Adipose tissue (tissue), 3 donors: ENCODE results near the gene TMEM63B. TPM values are rescaled to one million over a fixed set of nuclear protein-coding genes. Genes with fewer than 3 reads are reported as not detected.

Experiments
- H3K27ac ChIP-seq: one replicate; pipeline ENCODE4 v1.5.1; 2013; ENCODE audit warnings: low read depth, low read length
- WGBS, 3 donors: extraction: QIAGEN DNeasy Blood & Tissue Kit; methylation state at CpG; one replicate each; pipeline ENCODE4 v1.1.7; 2013; 5-methylcytosine and 5-hydroxymethylcytosine counted together
- polyA plus RNA-seq, 3 donors: library from polyadenylated mRNA; stranded (reverse); fragments of 200-250 nt; gene quantifications; one replicate each; pipeline ENCODE4 v1.2.3, GENCODE V29; 2013
- donor health status: healthy with polysubstance abuse.
- donor health status: Bipolar disorder and iron deficiency.
- donor health status: healthy.

Gene TMEM63B
- polyA plus RNA-seq, 3 donors, result 8.6 to 18.8 (median 10.9) TPM

DNA sequence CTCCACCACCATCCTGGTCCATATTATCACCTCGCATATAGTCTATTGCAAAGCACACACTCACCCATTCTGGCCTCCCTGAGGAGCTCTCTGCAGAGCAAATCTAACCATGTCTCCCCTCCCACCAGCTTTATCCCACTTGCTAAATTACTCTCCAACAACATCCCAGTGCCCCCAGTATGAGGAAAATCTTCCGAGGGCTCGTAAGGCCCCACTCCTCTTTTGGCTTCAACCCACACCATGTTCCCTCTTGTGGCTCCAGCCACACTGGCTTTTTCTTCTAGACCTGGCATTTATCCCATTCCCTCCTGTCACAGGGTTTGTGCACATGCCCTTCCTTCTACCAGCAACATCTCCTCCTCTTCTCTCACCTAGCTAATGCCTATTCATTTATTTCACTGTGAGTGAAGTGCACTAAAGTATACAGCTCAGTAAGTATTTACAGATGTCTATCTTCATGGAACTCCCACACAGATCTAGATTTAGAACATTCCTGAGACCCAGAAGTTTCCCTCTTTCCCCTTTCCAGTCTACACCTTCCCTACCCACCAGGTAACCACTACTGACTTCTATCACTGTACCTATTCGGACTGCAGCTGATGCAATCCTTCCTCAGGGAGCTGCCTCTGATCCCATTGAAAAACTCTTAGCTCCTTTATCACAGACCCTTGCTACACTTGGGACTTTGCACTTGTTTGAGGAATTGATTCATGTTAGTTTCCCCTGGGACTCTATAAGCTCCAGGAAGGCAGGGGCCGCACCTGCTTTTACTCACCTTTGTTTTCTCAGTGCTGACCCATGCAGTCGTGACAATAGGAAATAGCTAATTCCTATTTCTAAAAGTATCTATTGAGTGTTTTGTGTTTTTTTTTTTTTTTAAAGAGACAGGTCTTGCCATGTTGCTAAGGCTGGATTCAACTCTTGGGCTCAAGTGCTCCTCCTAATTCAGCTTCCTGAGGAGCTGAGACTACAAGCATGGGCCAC lies 15.6 kb upstream of the TMEM63B start:
- 61 to 81% (median 70%) methylated on average over 6 of the region's 6 CpGs for WGBS, 3 donors
- H3K27ac ChIP-seq, result no peak overlapping the region

GRCh38 chr6:44113414-44113813 lies 13.9 kb upstream of the TMEM63B start:
- H3K27ac ChIP-seq, result no peak overlapping the region
- 55 to 67% (median 60%) methylated on average over 3 of the region's 3 CpGs for WGBS, 3 donors

DNA sequence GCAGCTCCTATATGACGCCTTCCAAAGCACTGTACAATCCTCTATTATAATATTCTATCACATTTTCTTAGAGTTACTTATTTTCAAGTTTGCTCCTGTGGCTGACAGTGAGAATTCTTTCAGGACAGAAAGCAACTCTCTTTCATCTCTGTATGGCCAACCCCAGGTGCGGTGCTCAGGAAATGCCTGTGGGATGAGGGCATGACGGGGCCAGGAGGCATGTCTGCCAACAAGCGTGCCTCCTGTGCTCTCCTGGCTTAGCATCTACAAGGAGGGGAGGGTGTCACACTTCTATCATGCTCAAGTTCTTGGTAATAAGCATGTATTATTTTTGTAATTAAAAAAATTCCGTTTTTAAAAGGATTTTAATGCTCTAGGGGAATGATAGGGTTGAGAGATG lies 11.5 kb upstream of the TMEM63B start:
- WGBS, 3 donors, result 69 to 81% (median 75%) methylated on average over 5 of the region's 5 CpGs
- no peak overlapping the region for H3K27ac ChIP-seq

- H3K27ac ChIP-seq, result no peak overlapping the region
- 44 to 55% (median 53%) methylated on average over 4 of the region's 4 CpGs for WGBS, 3 donors
Observed at GRCh38 chr6:44116641-44117382, 10.5 kb upstream of the TMEM63B start.

DNA sequence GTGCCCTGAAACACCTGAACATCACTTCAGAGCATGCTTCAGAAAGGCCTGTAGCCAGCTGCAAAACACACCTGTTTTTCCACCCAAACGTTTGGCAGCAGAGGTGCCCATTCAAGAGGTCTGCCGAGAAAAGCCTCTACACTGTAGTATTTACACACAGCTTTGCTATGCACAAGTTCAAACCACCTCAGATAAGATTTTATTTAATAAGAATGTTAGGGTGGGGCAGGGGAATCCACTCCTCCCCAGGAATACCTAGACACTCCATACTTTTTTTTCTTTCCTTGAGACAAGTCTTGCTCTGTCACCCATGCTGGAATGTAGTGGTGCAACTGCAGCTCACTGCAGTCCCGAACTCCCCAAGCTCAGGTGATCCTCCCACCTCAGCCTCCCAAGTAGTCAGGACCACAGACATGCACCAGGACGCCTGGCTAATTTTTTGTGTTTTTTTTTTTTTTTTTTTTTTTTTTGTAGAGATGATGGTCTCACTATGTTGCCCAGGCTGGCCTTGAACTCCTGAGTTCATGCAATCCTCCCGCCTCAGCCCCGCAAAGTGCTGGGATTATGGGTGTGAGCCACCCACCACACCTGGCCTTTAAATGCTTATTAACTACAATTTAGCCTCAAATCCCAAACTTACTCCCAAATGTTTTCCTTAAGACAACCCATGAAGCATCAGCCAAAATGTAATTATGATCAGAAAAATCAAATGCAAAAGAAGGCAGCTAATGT lies 9.8 kb upstream of the TMEM63B start:
- 62 to 86% (median 83%) methylated on average over 6 of the region's 6 CpGs for WGBS, 3 donors
- no peak overlapping the region for H3K27ac ChIP-seq

DNA sequence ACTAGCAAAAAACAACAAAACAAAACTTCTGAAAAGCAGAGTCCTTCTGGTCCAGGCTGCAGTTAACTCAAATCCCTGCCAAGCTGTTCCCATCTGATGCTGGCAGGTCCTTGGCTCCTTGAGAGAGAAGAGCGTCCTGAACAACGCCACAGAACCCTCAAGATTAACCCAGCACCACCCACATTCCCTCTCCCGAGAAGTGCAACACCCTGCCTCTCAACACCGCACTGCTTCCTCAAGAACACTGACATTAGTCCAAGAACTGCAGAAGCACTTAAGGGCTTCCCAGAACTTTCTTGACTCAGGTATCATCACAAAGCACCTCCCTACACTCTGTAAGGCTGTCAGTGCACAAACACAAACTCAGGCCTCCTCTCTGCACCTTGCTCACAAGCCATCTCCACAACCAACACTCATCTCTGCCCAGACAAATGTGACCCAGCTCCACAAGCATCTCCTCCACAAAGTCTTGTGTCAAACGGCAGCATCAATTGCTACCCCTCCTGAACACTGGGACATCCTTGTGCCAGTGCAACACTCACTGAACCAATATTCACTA lies 7.6 kb upstream of the TMEM63B start:
- 30 to 57% (median 56%) methylated on average over 5 of the region's 5 CpGs for WGBS, 3 donors
- H3K27ac ChIP-seq, result no peak overlapping the region

DNA sequence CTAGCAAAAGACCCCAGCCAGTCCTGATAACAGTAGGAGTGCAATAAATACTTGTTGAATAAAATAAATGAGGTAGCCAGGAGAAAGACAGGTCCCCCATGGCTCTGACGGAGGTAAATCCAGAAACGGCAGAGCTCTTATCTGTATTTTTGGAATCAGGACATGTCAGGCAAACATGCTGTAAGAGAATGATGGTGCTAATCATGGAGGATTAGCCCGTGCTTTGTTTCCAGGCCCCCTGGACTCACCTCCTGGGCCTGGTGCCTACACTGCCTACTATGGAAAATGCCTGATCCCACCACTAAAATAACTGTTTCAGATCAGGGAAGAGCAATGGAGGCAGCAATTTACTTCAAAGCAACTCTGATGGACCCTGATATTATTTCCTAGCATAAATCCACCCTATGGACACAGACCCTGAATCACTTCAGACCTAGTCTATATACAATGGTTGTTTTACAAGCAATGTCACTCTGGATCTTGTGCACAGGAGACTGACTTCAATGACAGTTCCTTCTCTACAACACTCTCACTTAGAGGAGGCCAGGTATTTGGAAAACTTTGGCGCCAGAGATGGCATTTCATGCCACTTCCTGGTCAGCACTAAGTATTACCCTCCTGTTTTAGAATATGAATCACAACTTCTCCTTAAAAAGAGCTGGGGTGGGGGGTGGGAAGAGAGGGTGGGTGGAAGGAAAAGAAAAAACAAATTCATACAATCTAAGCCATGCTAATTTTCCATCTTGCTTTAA lies 6.5 kb upstream of the TMEM63B start:
- WGBS, 3 donors, result 54 to 78% (median 75%) methylated on average over 4 of the region's 4 CpGs
- H3K27ac ChIP-seq, result no peak overlapping the region

- 25 to 52% (median 36%) methylated on average over 1 of the region's 1 CpG for WGBS, 3 donors
Observed at GRCh38 chr6:44122801-44123200, 4.6 kb upstream of the TMEM63B start.

GRCh38 chr6:44123544-44123943 lies 3.8 kb upstream of the TMEM63B start:
- 88 to 90% (median 90%) methylated on average over 2 of the region's 2 CpGs for WGBS, 3 donors
- no peak overlapping the region for H3K27ac ChIP-seq

More at GRCh38 chr6:44122801-44123200, 4.6 kb upstream of the TMEM63B start:
- H3K27ac ChIP-seq, result no peak overlapping the region

GRCh38 chr6:44126320-44127149 lies 819 bp upstream of the TMEM63B start:
- H3K27ac ChIP-seq, result no peak overlapping the region
- WGBS, 3 donors, result 1 to 2% (median 2%) methylated on average over 29 to 31 of the region's 31 CpGs

GRCh38 chr6:44128020-44128917 lies 915 bp downstream of the TMEM63B start:
- H3K27ac ChIP-seq, result no peak overlapping the region
- 6 to 9% (median 7%) methylated on average over 46 to 49 of the region's 49 CpGs for WGBS, 3 donors

DNA sequence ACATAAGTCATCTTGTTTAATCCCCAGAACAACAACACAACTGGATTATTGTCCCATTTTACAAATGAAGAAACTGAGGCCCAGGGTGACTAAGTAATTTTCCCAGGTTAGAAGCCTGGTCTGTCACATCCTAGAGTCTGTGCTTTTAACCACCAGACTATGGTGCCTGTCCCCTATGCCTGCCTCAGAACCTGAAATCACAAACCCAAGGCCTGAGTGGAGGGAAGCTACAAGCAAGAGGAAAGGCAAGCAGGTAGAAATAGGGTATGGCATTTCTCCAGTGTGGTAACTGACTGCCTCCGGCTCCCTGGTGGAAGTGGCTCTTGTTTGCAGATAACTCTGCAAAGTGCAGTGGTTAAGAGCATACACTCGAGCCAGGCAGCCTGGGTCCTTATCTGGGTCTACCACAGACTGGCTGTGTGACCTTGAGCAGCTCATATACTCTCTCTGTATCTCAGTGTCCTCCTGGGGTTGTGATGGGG lies 2.5 kb downstream of the TMEM63B start:
- 30 to 79% (median 71%) methylated on average over 2 of the region's 2 CpGs for WGBS, 3 donors
- no peak overlapping the region for H3K27ac ChIP-seq

GRCh38 chr6:44131892-44132291 lies 4.5 kb downstream of the TMEM63B start:
- no peak overlapping the region for H3K27ac ChIP-seq
- WGBS, 3 donors, result 73 to 90% (median 88%) methylated on average over 2 of the region's 2 CpGs

DNA sequence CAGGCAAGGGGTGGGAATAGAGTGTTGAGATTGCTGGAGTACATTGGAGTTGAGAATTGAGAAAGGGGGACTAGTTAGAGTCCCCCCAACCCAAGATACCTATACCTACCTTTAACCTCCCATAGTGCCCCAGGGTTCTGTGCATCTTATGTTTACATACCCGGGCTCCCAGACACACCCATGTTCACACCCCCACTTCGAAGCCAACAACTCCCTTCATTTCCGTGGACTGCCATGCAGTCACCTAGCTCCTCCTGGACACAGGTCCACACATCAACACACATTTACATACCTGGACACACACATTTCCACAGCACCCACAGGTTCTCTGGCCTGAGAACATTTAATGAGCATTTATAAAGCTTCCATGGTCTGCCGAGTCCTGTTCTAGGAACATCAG lies 5.1 kb downstream of the TMEM63B start:
- H3K27ac ChIP-seq, result no peak overlapping the region

DNA sequence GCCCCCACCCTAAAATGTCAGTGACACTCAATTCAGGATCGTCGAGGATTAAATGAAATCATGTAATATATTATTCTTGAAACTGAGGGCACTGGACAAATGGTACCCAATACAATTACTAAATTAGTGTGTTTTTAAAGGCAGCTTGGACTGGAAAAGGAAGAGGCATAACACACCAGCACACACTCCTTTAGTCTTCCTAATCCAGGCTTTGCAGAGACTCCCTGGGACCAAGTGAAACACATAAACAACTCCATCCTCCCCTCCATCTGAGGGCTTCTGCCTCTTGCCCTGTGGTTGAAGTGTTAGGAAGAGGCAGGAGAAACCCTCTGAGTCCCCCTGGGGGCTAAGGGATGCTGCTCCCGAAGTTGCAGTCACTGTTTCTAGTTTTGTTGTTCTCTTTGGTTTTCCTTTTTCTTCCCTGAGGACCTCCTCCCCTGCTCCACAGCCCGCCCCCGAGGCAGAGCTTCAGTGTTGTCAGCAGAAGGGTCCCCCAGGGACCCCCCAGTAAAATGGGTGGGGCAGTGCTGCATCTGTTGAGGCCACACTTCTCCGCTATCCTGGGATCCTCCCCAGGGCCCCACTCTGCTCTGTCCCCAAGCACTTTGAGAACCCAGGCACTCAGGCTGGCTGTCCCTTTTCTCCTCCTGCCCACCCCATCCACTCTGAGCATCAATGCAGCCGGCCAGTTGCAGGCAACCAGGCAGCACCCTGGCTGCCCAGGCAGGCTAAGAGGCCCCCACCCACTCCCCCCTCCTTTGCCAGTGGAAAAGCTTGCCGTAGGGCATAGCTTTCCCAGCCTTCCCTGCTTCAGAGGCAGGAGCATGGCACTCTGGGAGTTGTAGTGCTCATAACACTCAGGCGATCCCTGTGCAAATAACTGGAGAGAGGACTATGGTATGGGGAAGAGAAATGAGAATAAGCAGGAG lies 5.9 kb downstream of the TMEM63B start:
- H3K27ac ChIP-seq, result no peak overlapping the region
- 42 to 46% (median 44%) methylated on average over 9 of the region's 9 CpGs for WGBS, 3 donors

More for the DNA sequence above, 5.1 kb downstream of the TMEM63B start:
- 76 to 86% (median 83%) methylated on average over 4 of the region's 4 CpGs for WGBS, 3 donors
